Activated naive CD4-positive, alpha-beta T cell treated with anti-CD3 and anti-CD28 coated beads, Interleukin-2, amount 50 U/mL, for 24 hours (primary cell): ENCODE results near the gene DYNC1H1.

Source experiments
- H3K27ac Mint-ChIP-seq: one replicate; pipeline ENCODE4 v1.8.0; 2021; ENCODE audit warnings: mild to moderate bottlenecking, mixed read lengths
- H3K27me3 Mint-ChIP-seq: one replicate; pipeline ENCODE4 v1.8.0; 2021; ENCODE audit warnings: mixed read lengths
- H3K36me3 Mint-ChIP-seq: one replicate; pipeline ENCODE4 v1.8.0; 2021; ENCODE audit warnings: mixed read lengths
- H3K4me1 Mint-ChIP-seq: one replicate; pipeline ENCODE4 v1.8.0; 2021; ENCODE audit warnings: mixed read lengths
- H3K4me3 Mint-ChIP-seq: one replicate; pipeline ENCODE4 v1.8.0; 2021; ENCODE audit warnings: mild to moderate bottlenecking, mixed read lengths
- H3K9me3 Mint-ChIP-seq: one replicate; pipeline ENCODE4 v1.8.0; 2021; ENCODE audit warnings: mixed read lengths

The DYNC1H1 gene

GRCh38 chr14:101932673-101933072, 31.7 kb upstream of the DYNC1H1 start:
- no peaks in the 10 kb centered on the region for H3K36me3 Mint-ChIP-seq
- H3K27ac Mint-ChIP-seq = no peak overlapping the region
- no peaks in the 10 kb centered on the region for H3K9me3 Mint-ChIP-seq

GRCh38 chr14:101933209-101933608, 31.2 kb upstream of the DYNC1H1 start:
- Mint-ChIP-seq H3K27ac (no peak overlapping the region), H3K4me3 (no peak overlapping the region)

More at GRCh38 chr14:101932673-101933072, 31.7 kb upstream of the DYNC1H1 start:
- no peaks in the 10 kb centered on the region for H3K27me3 Mint-ChIP-seq
- H3K4me3 Mint-ChIP-seq = no peak overlapping the region
- no peaks in the 10 kb centered on the region for H3K4me1 Mint-ChIP-seq

GRCh38 chr14:101934601-101935150, 29.7 kb upstream of the DYNC1H1 start:
- Mint-ChIP-seq H3K36me3 (no peaks in the 10 kb centered on the region), H3K27ac (no peak overlapping the region), H3K9me3 (no peaks in the 10 kb centered on the region), H3K27me3 (no peaks in the 10 kb centered on the region), H3K4me1 (peaks cover 3% of the 10 kb centered on the region), H3K4me3 (no peak overlapping the region)

More at GRCh38 chr14:101933209-101933608, 31.2 kb upstream of the DYNC1H1 start:
- H3K36me3 Mint-ChIP-seq = no peaks in the 10 kb centered on the region
- no peaks in the 10 kb centered on the region for H3K27me3 Mint-ChIP-seq
- no peaks in the 10 kb centered on the region for H3K9me3 Mint-ChIP-seq
- H3K4me1 Mint-ChIP-seq = no peaks in the 10 kb centered on the region

- peaks cover 3% of the 10 kb centered on the region for H3K4me1 Mint-ChIP-seq
- H3K4me3 Mint-ChIP-seq = no peak overlapping the region
- H3K9me3 Mint-ChIP-seq = no peaks in the 10 kb centered on the region
- H3K36me3 Mint-ChIP-seq = no peaks in the 10 kb centered on the region
- peaks cover 10% of the 10 kb centered on the region for H3K27me3 Mint-ChIP-seq
- H3K27ac Mint-ChIP-seq = no peak overlapping the region
Measured at GRCh38 chr14:101937926-101938767, 26.2 kb upstream of the DYNC1H1 start.

GRCh38 chr14:101939646-101940170, 24.7 kb upstream of the DYNC1H1 start:
- Mint-ChIP-seq H3K4me3 (no peak overlapping the region), H3K27me3 (peaks cover 13% of the 10 kb centered on the region), H3K9me3 (no peaks in the 10 kb centered on the region), H3K4me1 (peaks cover 3% of the 10 kb centered on the region), H3K36me3 (no peaks in the 10 kb centered on the region), H3K27ac (no peak overlapping the region)

- Mint-ChIP-seq H3K9me3 (no peaks in the 10 kb centered on the region), H3K27me3 (peaks cover 21% of the 10 kb centered on the region), H3K27ac (no peak overlapping the region), H3K4me1 (peaks cover 17% of the 10 kb centered on the region), H3K4me3 (no peak overlapping the region), H3K36me3 (no peaks in the 10 kb centered on the region)
Measured at GRCh38 chr14:101944451-101944850, 19.9 kb upstream of the DYNC1H1 start.

GRCh38 chr14:101945171-101945570, 19.2 kb upstream of the DYNC1H1 start:
- Mint-ChIP-seq H3K27me3 (peaks cover 21% of the 10 kb centered on the region), H3K4me3 (no peak overlapping the region), H3K36me3 (no peaks in the 10 kb centered on the region), H3K27ac (no peak overlapping the region), H3K4me1 (peaks cover 18% of the 10 kb centered on the region), H3K9me3 (no peaks in the 10 kb centered on the region)

GRCh38 chr14:101947577-101947903, 16.8 kb upstream of the DYNC1H1 start:
- H3K36me3 Mint-ChIP-seq = no peaks in the 10 kb centered on the region
- H3K27me3 Mint-ChIP-seq = peaks cover 12% of the 10 kb centered on the region
- no peaks in the 10 kb centered on the region for H3K9me3 Mint-ChIP-seq
- H3K4me3 Mint-ChIP-seq = peak overlapping the region; percentile 100
- H3K27ac Mint-ChIP-seq = peak overlapping the region; percentile 100
- peaks cover 18% of the 10 kb centered on the region for H3K4me1 Mint-ChIP-seq

- H3K27me3 Mint-ChIP-seq = peaks cover 11% of the 10 kb centered on the region
- H3K4me3 Mint-ChIP-seq = peak overlapping the region; percentile 100
- H3K4me1 Mint-ChIP-seq = peaks cover 18% of the 10 kb centered on the region
- peak overlapping the region; percentile 100 for H3K27ac Mint-ChIP-seq
- no peaks in the 10 kb centered on the region for H3K36me3 Mint-ChIP-seq
- no peaks in the 10 kb centered on the region for H3K9me3 Mint-ChIP-seq
Measured at GRCh38 chr14:101947904-101948665, 16.3 kb upstream of the DYNC1H1 start.

GRCh38 chr14:101948666-101949216, 15.6 kb upstream of the DYNC1H1 start:
- H3K4me1 Mint-ChIP-seq = peaks cover 18% of the 10 kb centered on the region

GRCh38 chr14:101950100-101950499, 14.3 kb upstream of the DYNC1H1 start:
- no peaks in the 10 kb centered on the region for H3K9me3 Mint-ChIP-seq
- peak overlapping the region; percentile 38 for H3K4me3 Mint-ChIP-seq
- H3K36me3 Mint-ChIP-seq = no peaks in the 10 kb centered on the region
- peak overlapping the region; percentile 17 for H3K27ac Mint-ChIP-seq
- peaks cover 18% of the 10 kb centered on the region for H3K4me1 Mint-ChIP-seq
- H3K27me3 Mint-ChIP-seq = peaks cover 6% of the 10 kb centered on the region

More at GRCh38 chr14:101948666-101949216, 15.6 kb upstream of the DYNC1H1 start:
- H3K27ac Mint-ChIP-seq = peak overlapping the region; percentile 100
- H3K9me3 Mint-ChIP-seq = no peaks in the 10 kb centered on the region
- H3K27me3 Mint-ChIP-seq = peaks cover 7% of the 10 kb centered on the region
- H3K4me3 Mint-ChIP-seq = peak overlapping the region; percentile 100
- no peaks in the 10 kb centered on the region for H3K36me3 Mint-ChIP-seq

- Mint-ChIP-seq H3K4me1 (peaks cover 18% of the 10 kb centered on the region), H3K4me3 (peak overlapping the region; percentile 38), H3K27ac (peak overlapping the region; percentile 17)
Measured at GRCh38 chr14:101950516-101951215, 13.7 kb upstream of the DYNC1H1 start.

GRCh38 chr14:101953151-101953550, 11.2 kb upstream of the DYNC1H1 start:
- no peak overlapping the region for H3K27ac Mint-ChIP-seq

More at GRCh38 chr14:101950516-101951215, 13.7 kb upstream of the DYNC1H1 start:
- Mint-ChIP-seq H3K27me3 (peaks cover 3% of the 10 kb centered on the region), H3K36me3 (no peaks in the 10 kb centered on the region), H3K9me3 (no peaks in the 10 kb centered on the region)

GRCh38 chr14:101954501-101954900, 9.9 kb upstream of the DYNC1H1 start:
- peaks cover under 1% of the 10 kb centered on the region for H3K4me1 Mint-ChIP-seq
- H3K27ac Mint-ChIP-seq = no peak overlapping the region
- H3K36me3 Mint-ChIP-seq = no peaks in the 10 kb centered on the region
- H3K27me3 Mint-ChIP-seq = no peaks in the 10 kb centered on the region
- H3K9me3 Mint-ChIP-seq = no peaks in the 10 kb centered on the region
- no peak overlapping the region for H3K4me3 Mint-ChIP-seq

More at GRCh38 chr14:101953151-101953550, 11.2 kb upstream of the DYNC1H1 start:
- Mint-ChIP-seq H3K36me3 (no peaks in the 10 kb centered on the region), H3K9me3 (no peaks in the 10 kb centered on the region), H3K4me3 (no peak overlapping the region), H3K27me3 (no peaks in the 10 kb centered on the region), H3K4me1 (peaks cover 10% of the 10 kb centered on the region)

GRCh38 chr14:101955695-101956161, 8.6 kb upstream of the DYNC1H1 start:
- H3K36me3 Mint-ChIP-seq = no peaks in the 10 kb centered on the region
- H3K27me3 Mint-ChIP-seq = no peaks in the 10 kb centered on the region
- H3K27ac Mint-ChIP-seq = no peak overlapping the region
- peaks cover 8% of the 10 kb centered on the region for H3K4me1 Mint-ChIP-seq
- H3K9me3 Mint-ChIP-seq = no peaks in the 10 kb centered on the region
- no peak overlapping the region for H3K4me3 Mint-ChIP-seq
